ENCODE data around the gene TMEM108.

TMEM108 gene

DNA sequence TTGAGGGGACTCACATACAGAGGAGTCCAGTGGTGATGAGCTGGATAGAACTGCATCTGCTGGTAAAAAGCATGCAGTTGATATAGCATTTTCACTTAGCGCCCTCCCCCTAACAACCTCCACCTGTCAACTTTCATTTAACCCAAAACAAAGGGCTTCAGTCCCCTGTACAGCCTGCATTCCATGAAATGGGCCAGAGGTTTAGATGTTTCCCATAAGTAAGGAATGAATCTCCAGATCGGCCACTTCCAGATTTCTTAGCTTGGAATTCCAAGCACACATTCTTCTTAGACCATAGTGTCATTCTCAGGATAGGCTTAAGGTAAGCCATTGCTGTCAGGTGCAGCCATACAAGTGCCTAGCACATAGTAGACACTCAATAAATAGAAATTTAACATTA is 328.7 kb downstream of the TMEM108 start:
- DNase-seq: no peak

DNA sequence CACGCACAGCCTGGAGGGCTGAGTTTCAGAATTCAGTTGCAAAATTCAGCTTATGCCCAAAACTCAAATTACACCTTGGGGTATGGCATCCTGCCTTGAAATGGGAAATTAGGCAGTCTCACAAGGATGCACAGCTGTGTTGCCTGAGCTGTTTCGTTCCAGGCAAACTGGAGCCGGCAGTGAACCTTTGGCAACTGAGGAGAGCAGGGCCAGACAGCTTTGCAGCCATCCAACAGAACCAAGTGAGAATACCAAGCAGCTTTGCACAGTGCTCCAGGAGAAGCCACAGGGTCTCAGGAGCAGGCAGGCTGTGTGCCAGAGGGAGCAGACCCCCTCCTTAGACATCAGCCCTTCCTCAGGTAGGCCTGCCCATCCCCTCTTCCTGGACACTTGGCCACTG is 329.2 kb downstream of the TMEM108 start:
- DNase-seq: no peak

DNA sequence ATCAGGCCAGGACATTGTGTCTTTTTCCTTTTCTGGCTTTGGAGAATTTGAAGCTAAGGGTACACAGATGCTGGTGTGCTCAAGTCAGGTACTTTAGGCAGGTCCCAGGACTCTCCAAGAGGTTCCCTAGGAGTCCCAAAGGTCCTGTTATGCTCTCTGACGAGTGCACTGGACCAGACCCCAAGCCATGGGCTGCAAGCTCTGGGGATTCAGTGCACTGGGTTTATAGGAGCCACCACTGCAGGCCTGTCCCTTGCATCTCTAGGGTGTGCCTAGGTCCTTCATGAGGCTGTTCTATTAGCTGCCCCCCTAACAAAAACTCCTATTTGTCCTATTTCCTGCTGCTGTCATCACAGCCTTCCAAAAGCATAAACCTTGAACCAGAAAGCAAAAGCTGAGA is 329.8 kb downstream of the TMEM108 start:
- DNase-seq: no peak

DNA sequence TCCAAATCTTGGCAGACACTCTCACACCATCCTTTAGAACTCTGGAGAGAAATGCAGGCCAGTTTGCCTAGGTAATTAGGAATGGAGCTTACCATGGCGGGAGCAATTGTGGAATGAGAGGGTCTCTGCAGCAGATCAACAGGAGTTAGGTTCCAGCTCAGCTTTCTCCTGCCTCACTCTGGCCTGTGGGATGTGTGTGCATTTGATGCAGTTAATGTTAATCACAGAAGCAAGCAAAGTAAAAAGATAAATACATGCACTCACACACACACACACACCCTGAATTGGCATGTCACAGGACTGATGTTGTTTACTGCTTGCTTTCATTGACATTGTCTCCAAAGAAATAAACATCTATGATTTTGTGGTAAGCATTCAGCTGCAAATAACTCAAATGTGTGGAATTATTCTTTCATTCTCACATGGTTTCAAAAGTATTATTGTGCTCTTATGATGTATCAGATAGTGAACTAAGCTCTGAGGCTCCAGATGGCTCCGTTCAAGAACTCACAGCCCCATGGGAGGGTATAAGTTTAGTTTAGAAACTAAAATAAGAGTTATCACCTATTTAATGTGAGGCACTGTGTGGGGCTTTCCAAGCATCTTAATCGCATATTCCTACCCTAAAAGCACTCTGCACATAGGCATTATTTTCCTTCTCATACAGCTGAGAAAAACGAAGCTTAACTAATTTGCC is 330.3 kb downstream of the TMEM108 start:
- no peak for DNase-seq

DNA sequence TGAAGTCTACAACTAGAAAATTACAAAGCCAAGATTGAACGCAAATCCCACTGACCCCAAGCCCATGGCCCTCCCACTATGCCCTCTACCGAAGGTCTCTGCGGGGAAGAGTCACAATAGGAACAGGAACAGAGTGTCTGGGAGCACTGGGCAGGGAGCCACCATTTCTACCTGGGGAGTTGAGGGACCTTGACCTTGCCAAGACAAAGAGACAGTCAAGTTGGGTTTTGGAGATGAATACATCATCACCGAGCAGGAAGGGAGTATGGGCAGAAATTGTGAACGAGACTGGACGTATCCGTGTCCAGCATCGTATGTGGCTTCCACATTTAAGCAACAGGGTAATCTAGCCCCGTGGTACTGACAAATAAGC is 330.9 kb downstream of the TMEM108 start:
- DNase-seq: no peak

DNA sequence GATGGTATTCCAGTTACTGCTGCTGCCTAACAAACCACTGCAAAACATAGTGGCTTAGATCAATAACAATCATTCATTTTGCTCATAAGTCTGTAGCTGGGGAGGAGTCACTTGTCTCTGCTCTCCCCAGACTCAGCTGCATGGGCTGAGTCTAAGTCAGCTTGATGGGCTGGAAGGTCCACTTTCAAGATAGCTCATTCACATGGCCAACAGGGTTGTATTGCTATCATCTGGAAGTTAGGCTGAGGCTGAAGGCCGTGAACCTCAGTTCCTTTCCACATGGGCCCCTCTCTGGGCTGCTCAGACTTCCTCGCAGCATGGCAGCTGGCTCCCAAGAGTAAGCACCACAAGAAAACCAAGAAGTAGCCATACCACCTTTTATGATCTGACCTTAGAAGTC is 333.0 kb downstream of the TMEM108 start:
- DNase-seq: no peak

DNA sequence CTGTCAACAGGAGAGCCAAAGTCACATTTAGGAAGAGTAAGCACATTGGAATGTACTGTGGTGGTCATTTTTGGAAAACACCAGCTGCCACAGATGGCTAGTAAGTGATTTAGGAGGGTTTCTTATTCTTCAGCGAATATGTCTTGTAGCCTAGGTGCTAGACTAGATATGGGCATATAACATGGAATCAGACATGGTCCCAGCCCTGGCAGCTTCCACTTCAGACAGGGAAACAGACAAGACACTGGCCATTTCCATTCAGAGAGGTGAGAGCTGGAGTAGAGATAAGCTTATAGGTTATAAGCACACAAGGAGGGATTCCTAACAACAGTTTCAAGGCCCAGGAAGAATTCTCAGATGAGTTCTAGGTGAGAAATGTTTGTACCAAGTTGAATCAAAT is 333.5 kb downstream of the TMEM108 start:
- no peak for DNase-seq

DNA sequence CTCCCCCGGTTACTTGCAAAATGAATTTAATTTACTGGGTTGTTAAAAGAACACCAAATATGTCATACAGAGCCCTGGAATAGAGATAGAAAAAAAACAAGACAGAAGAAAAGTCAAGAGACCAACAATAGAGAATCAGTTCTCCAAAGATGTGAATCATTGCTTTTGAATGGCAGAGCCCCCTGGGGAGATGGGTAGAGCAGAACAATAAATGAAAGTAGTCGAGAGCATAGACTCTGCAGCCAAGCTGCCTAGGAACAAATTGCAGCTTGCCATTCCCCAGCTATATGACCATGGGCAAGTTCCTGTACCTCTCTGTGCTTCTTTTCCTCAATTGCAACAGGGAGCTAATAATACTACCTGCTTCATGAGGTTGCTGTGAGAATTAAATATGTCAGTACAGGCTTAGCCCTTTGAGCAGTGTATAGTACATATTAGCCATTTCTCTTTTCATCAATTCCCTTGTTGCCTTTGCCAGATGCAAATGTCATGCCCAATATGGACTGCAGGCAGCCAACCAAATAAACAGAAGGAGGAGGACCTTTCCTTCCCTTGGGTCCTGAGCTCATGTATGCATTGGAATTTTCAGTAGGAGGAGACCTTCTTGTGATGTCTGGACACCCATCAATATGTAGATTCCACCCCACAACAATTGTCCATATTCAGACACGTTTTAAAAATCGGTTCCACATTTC is 336.7 kb downstream of the TMEM108 start:
- DNase-seq: no peak

DNA sequence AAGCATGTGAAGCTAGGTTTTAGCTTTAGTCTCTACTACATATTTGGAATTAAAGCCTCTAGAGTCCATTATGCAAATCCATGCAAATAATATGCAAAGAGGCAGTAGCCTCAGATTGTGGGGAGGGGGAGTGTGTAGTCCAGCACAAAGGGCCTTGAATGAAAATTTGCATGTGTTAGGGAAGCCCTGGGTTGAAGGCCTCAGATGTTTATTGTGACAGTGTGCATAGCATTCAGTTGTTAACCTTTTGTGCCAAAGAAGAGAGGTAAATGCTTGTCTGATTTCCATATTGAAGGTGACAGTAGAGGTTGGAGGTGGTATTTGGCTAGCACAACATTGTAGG is 337.2 kb downstream of the TMEM108 start:
- DNase-seq: no peak

DNA sequence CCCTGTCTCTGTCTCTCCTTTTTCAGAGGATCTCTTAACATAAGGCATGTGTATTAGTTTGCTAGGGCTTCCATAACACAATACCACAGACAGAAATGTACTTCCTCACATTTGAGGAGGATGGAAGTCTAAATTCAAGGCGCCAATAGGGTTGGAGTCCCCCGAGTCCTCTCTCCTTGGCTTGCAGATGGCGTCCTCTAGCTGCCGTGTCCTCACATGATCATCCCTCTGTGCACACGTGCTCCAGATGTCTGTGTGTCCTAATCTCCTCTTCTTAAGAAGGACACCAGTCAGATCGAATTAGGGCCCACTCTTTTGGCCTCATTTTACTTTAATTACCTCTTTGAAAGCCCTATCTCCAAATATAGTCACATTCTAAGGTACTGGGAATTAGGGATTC is 338.6 kb downstream of the TMEM108 start:
- DNase-seq: peak; percentile 15

DNA sequence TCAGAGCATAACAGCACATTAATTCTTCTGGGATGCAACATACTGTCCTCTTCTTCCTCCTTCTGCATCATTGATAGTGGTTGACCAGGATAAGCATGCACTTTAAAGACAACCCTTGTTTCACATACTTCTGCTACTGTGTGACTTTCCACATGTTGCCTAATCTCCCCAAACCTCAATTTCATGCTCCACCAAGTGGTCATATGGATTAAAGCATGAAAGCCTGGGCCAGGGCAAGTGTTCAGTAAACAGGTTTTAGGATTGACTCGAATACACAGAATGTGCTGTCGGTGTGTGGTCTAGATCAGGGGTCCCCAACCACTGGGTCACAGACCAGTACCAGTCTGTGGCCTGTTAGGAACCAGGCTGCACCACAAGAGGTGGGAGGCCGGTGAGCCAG is 339.2 kb downstream of the TMEM108 start:
- peak; percentile 70 for DNase-seq

DNA sequence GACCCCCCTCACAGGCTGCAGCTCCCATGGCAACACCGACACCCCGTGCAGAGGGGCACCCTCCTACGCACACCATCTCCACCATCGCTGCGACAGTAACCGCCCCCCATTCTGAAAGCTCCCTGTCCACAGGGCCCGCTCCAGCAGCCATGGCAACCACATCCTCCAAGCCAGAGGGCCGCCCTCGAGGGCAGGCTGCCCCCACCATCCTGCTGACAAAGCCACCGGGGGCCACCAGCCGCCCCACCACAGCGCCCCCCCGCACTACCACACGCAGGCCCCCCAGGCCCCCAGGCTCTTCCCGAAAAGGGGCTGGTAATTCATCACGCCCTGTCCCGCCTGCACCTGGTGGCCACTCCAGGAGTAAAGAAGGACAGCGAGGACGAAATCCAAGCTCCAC is 341.7 kb downstream of the TMEM108 start:
- no peak for DNase-seq

DNA sequence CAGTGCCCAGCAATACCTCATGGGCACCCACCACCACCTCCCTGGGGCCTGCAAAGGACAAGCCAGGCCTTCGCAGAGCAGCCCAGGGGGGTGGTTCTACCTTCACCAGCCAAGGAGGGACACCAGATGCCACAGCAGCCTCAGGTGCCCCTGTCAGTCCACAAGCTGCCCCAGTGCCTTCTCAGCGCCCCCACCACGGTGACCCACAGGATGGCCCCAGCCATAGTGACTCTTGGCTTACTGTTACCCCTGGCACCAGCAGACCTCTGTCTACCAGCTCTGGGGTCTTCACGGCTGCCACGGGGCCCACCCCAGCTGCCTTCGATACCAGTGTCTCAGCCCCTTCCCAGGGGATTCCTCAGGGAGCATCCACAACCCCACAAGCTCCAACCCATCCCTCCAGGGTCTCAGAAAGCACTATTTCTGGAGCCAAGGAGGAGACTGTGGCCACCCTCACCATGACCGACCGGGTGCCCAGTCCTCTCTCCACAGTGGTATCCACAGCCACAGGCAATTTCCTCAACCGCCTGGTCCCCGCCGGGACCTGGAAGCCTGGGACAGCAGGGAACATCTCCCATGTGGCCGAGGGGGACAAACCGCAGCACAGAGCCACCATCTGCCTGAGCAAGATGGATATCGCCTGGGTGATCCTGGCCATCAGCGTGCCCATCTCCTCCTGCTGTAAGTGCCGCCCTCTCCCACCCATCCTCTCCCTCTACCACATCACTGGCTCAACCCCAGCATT is 342.5 kb downstream of the TMEM108 start:
- no peak for DNase-seq

DNA sequence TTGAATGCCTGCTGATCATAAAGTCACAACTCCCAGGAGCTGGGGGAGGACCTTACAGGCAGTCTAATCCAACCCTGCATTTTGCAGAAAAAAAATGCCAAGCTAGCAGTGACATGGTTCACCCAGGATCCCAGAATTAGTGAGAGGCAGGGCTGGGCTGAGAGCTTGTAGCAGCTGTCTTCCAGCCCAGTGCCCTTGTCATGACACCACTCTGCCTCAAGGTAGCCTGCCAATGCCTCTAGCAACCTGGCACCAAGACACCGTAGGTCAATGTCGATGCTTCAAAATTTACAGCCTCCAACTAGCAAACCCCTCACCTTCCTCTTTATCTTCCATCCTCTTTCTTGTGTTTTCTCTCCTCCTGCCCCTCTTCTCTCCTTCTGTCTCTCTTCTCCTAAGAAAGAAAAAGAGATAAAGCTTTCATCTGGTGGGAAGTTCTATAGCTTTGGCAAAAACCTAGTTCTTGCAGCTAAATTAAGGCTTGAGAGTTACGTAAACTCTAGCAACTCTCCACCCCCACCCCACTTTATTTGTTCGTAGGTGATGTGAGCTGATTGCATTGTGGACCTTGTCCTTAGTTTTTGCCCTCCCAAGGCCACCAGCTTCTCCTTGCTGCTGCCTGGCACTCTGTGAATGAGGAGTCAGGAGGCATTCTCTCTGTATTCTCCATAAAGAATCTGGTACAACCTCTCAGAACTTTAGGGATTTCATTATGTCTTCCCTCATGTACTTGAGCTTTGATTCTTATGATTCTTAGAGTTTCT is 343.3 kb downstream of the TMEM108 start:
- no peak for DNase-seq

DNA sequence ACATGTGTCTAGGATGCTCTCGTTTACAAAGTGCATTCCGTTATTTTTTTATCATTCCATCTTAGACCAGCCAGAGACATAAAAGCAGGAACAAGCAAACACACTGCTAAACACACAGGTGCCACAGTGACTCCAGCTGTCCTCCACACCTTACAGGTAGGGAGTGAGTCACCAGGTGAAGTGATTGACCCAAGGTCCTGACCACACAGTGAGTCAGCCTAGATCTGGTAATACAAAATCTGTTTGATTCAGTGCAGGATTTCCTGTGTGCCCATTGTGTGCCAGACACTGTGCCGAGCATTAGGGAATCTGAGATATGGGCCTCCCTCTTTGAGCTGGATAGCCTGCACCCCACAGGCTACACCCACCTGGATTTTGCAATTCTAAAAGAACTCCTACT is 345.0 kb downstream of the TMEM108 start:
- no peak for DNase-seq

DNA sequence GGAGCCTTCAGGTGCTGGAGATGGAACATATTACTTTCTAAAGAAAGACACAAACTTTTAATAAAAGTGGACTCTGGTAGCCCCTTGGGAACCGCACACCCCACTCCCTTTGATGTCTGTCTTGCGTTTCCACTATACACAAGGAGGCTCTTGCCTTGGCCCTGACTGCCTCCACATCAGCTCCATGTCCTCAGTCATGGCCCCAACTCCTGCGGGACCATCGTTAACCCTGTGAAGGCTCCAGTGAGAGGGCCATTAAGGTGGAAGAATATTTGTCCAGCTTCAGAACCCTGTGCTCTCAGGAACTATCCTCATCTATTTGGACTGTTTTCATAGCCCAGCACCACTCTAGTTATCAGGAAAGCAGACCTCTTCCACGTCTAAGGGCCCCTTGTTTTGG is 345.6 kb downstream of the TMEM108 start:
- no peak for DNase-seq

DNA sequence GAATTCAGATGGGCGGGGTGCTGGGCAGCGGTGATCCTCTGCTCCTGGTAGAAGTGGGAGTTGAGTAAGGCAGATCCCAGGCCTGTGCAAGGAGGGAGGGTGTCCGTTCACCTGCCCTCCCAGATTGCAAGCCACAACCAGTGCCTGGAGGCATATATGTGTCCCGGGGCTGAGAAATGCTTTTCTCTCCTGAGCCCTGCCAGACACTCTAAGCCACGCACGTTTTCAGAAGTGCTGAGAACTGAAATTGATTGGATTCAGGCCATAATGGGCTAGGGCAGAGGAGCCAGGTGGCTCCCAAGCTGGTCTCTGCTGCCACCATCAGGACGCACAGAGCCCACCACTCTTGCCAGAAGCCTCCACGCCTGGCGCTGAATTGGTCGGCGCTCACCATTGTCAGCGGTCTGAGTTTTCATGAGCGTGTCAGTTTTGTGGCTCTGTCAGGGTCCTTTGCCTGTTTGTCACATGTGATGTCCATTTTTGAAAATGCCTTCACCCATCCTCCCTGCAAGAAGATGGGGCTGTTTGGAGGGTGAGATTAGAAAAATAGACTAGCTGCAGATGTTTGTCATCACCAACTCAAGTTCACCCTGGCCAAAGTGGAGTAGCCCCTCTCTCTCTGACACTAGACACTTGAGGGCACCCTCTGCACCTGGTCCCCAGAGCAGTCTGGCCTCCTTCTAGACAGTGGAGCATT is 346.3 kb downstream of the TMEM108 start:
- DNase-seq: peak; percentile 56

DNA sequence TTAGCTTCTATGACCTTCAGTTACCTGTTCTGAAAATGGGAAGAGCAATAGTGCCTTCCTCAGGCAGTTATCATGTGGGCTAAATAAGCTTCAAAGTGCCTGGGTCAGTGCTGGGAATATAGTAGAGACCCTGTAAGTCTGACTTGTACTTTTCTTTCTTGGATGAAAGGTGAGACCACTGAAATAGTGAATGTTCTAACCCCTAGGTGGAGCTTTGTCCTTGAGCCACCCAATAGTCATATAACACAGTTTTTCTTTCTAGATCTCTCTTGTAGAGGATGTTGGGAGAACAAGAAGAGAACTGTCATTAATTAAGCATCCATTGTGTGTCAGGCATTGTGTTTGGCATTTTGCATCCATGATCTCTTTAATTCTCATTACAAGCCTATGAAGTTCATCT is 348.7 kb downstream of the TMEM108 start:
- no peak for DNase-seq

DNA sequence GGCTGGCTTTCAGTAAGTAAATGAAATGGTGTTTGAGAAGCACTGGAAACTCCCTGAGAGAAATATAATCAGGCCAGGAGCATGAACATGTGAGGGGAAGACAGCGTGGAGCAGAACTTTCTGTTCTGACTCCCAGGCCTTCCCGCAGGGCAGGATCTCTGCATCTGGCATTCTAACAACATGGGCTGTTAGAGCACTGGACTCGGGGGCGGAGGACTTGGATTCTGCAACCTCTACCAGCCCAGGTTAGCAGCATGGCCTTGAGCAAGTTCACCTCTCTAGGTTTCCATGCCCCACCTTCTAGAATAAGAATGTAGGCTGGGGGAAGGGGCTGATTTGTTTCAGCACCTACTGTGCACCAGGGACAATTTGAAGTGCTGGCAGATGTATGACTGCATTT is 349.1 kb downstream of the TMEM108 start:
- no peak for DNase-seq

DNA sequence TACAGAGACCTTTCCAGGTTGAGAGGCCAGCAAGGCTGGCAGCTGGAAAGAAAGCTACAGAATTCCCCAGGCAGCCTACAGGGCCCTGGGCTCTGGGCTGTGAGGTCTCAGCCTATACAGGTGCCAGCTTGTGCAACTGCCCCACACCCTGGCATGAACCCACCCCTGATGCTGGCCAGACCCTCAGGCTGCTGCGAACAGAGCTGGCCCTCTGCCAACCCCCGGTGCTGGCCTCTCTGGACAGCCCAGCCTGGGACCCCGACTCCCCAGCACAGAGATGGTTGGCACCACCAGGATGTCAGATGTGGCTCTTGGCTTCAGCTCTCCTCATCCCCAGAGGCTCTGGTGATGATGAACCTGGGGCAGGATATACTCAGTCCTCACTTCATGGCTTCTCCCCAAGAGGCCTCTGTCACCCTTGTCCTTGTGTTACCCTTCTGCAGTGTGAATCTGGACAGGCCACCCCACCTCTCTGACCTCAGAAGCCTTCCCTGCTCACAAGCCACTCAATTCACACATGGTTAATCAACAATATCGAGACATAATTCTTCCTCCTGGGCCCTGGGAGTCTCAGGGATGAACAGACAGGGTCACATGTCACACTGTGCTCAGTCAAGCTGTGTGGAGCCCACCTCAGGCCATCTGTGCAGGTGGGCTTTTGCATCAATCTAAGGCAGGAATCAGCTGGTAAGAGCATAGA is 350.7 kb downstream of the TMEM108 start:
- no peak for DNase-seq

DNA sequence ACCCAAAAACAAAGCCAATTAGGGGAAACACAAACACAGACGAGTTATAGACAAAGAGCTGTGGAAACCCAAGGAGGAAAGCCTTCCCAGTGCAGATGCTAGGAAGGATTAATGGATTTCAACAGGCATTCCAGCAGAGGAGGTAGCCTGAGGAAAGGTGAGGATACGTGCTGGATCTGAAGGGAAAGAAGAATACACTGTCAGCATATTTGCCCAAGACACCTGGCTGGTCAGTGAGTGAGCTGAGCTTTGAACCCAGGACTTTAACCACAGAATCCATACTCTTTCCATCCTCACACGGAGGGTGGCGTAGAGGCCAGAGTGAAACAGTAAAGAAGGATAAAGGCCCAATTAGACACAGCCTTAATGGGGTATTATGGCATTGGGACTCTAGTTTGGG is 352.5 kb downstream of the TMEM108 start:
- no peak for DNase-seq

DNA sequence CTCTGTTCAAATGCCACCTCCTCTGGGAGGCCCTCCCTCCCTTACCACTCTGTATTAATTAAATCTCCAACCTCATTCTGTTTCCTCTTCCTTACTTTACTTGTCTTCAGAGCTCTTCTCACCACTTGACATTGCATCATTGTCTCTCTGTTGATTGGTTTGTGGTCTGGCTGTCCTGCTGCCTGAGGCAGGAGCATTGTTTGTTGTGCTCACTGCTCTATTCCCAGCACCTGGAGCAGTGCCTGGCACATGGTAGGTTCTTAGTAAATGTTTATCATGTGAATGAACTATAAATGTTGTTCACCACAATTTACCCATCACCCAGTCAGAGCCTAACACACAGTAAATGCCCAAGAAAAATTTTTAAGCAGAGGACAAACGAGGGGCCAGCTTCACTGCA is 355.0 kb downstream of the TMEM108 start:
- peak; percentile 55 for DNase-seq
